NB4 (cell line): ENCODE measurements around the gene CELA3A.
"Not testable (repeated sequence)": the region's sequence is repeated elsewhere in the genome, so short reads cannot be mapped to it uniquely, and the experiment has no call there.

ENCODE experiments used
- DNase-seq: peaks from one replicate; pipeline ENCODE4 v3.0.0; 2010; ENCODE audit warnings: low read depth
- H3K4me3 ChIP-seq: one replicate; pipeline ENCODE4 v1.5.1; 2011; ENCODE audit warnings: mild to moderate bottlenecking, low read depth, low read length, moderate library complexity
- CTCF ChIP-seq: IDR thresholded peaks from one replicate; pipeline ENCODE4 v1.5.1; 2012; ENCODE audit warnings: low read depth, low read length
- MAX ChIP-seq: IDR thresholded peaks from 2 replicates; pipeline ENCODE4 v1.6.1; 2011; ENCODE audit warnings: low read depth, low read length
- MYC ChIP-seq: IDR thresholded peaks from 2 replicates; pipeline ENCODE4 v1.6.1; 2011; ENCODE audit warnings: low read depth, low read length
- POLR2A ChIP-seq: IDR thresholded peaks from 2 replicates; pipeline ENCODE4 v1.6.1; 2011; ENCODE audit warnings: mild to moderate bottlenecking; ENCODE audit not compliant: insufficient read length; ENCODE audit errors: extremely low read depth

CELA3A gene

GRCh38 chr1:21961337-21961736 is 40.1 kb upstream of the CELA3A start:
- no peak for TF ChIP-seq MAX
- no peak for TF ChIP-seq MYC
- no peak for TF ChIP-seq POLR2A
- TF ChIP-seq CTCF = no peak
- DNase-seq = no peak

GRCh38 chr1:21961799-21962198 is 39.7 kb upstream of the CELA3A start:
- TF ChIP-seq MAX (no peak), CTCF (no peak), POLR2A (no peak), MYC (no peak)
- no peak for DNase-seq
- no peak overlapping the region for H3K4me3 ChIP-seq

More at GRCh38 chr1:21961337-21961736, 40.1 kb upstream of the CELA3A start:
- no peak overlapping the region for H3K4me3 ChIP-seq

- H3K4me3 ChIP-seq = no peak overlapping the region
- peak; percentile 87 for TF ChIP-seq CTCF
- no peak for TF ChIP-seq POLR2A
- DNase-seq = peak; percentile 78
Observed at GRCh38 chr1:21963477-21964217, 37.8 kb upstream of the CELA3A start.

GRCh38 chr1:21966247-21967000 is 35.0 kb upstream of the CELA3A start:
- H3K4me3 ChIP-seq = no peak overlapping the region
- DNase-seq = no peak
- TF ChIP-seq POLR2A (no peak), CTCF (no peak), MYC (no peak), MAX (no peak)

GRCh38 chr1:21967216-21967615 is 34.2 kb upstream of the CELA3A start:
- DNase-seq, H3K4me3 ChIP-seq: not testable (repeated sequence)

GRCh38 chr1:21969066-21969465 is 32.4 kb upstream of the CELA3A start:
- not testable (repeated sequence) for H3K4me3 ChIP-seq, DNase-seq

GRCh38 chr1:21970523-21970922 is 30.9 kb upstream of the CELA3A start:
- DNase-seq, H3K4me3 ChIP-seq: not testable (repeated sequence)

DNA sequence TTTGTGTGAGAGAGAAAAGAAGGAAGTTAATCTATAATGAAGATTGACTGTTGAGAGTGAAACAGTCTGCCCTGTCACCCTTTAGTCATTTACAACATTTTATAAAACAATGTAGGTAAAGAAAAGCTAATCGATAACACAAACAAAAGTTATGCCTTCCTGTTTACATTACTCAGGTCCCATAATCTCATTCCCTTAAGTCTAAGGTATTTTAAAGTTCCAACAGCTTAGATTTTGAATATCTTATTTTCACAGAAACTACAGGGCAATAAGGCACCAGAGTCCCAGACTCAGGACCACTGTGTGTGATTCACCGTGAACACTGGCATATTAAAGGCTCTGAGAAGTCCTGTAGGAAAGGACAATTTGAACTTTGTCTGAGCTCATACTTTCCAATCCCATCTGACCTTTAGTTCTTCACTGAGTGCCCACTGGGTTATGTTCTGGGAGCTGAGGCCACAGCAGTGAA is 28.4 kb upstream of the CELA3A start:
- not testable (repeated sequence) for H3K4me3 ChIP-seq, DNase-seq

- H3K4me3 ChIP-seq, DNase-seq: not testable (repeated sequence)
Observed at GRCh38 chr1:21973948-21974347, 27.5 kb upstream of the CELA3A start.

DNA sequence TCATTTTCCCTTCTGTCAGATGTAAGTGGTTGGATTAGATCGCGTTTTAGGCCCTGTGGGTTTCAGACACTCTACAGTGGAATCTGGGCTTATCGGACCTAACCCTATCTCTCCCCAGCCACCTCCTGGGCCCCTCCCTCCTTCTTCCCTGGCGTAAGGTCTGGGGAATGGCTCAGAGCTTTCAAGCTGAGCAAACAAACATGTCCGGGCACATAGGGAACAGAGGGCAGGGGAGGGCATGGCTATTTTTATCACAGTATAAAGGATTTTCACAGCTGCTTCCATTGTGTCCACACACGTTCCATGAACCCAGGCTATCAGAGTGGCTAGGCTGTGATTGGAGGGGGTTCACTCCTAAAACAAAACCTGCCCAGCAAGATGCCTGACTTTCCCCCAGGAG is 26.8 kb upstream of the CELA3A start:
- not testable (repeated sequence) for H3K4me3 ChIP-seq, DNase-seq

DNA sequence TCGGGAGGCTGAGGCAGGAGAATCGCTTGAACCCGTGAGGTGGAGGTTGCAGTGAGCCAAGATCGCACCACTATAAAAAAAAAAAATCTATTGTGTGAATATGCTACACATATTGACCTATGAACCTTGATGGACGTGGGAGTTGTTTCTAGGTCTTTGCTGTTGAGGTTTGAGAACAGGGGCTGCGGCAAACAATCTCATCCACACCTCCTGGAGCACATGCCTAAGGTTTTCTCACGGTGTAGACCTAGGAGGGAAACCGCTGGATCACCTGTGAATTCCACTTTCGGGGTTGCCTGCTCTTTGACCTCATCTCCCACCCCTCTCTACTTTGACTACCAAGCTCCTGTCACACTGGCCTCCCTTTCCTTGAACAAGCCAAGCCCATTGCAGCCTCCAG is 26.2 kb upstream of the CELA3A start:
- H3K4me3 ChIP-seq, DNase-seq: not testable (repeated sequence)

DNA sequence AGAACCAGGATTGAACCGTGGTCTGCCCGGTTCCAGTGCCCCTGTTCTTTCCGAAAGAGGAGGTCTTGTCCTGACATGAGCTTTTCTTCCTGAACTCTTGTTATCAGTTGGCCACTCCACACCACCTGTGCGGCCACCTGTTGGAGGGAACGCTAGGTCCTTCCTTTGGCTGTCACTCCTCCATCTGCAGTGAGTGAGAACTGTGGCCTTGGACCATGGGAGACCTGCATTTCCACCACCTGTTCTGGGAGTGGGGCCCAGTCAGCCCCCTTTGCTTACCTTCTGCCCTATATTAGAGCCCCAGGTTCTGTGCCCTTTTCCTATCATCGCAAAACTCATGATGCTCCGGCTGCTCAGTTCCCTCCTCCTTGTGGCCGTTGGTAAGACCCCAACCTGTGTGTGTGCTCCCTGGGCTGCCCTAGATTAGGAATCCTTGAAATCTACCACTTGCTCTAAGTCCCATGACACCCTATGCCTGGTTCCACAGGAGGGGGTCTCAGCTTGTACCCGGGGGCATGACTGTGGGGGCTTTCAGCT is 24.7 kb upstream of the CELA3A start, which contains the start of gene CELA3B:
CELA3B (plus strand) TSS at position 320 of the 537 bp plus-strand sequence; CDS start at position 338, 18 bp downstream.
- H3K4me3 ChIP-seq, DNase-seq: not testable (repeated sequence)
